Type B pancreatic cell (in vitro differentiated cells): ENCODE results near the gene SLC10A2. TPM values are rescaled to one million over a fixed set of nuclear protein-coding genes. Genes with fewer than 3 reads are reported as not detected.
"Not testable (repeated sequence)": the region's sequence is repeated elsewhere in the genome, so short reads cannot be mapped to it uniquely, and the experiment has no call there.

ENCODE experiments used
- DNase-seq: peaks from one replicate; pipeline ENCODE4 v3.0.0; 2021; ENCODE audit warnings: mixed read lengths; ENCODE audit not compliant: unreplicated experiment; ENCODE audit errors: extremely low spot score
- H3K27ac Mint-ChIP-seq: 2 replicates; pipeline ENCODE4 v1.8.0; 2021; ENCODE audit warnings: mild to moderate bottlenecking, mixed read lengths
- H3K27me3 Mint-ChIP-seq: 2 replicates; pipeline ENCODE4 v1.8.0; 2021; ENCODE audit warnings: mixed read lengths
- H3K36me3 Mint-ChIP-seq: 2 replicates; pipeline ENCODE4 v1.8.0; 2021; ENCODE audit warnings: mixed read lengths
- H3K4me1 Mint-ChIP-seq: one replicate; pipeline ENCODE4 v1.8.0; 2021; ENCODE audit warnings: mixed read lengths; ENCODE audit not compliant: unreplicated experiment
- H3K4me3 Mint-ChIP-seq: 2 replicates; pipeline ENCODE4 v1.8.0; 2021; ENCODE audit warnings: mild to moderate bottlenecking, mixed read lengths
- H3K9me3 Mint-ChIP-seq: 2 replicates; pipeline ENCODE4 v1.8.0; 2021; ENCODE audit warnings: mixed read lengths
- CTCF ChIP-seq: fragments of 200-600 bp; sonication (generic); conservative IDR thresholded peaks from 2 replicates; pipeline ENCODE4 v1.5.0; 2021; ENCODE audit warnings: antibody characterized with exemption, mild to moderate bottlenecking
- long read RNA-seq: library from polyadenylated mRNA; unstranded; transcript quantifications from one replicate; pipeline ENCODE4 v2.0.0, GENCODE V29; 2020
- total RNA-seq: library from RNA; stranded (reverse); gene quantifications from 2 replicates; pipeline ENCODE4 v1.2.1, GENCODE V29; 2021; ENCODE audit warnings: low replicate concordance

SLC10A2 gene
- 1.7 and 3.0 TPM in 2 replicates for total RNA-seq
- long read RNA-seq, transcript SLC10A2-201 (6 exons, 3,779 nt) = major isoform, 21 of 22 reads
- long read RNA-seq, partial matches to known transcripts = 0 of 22 reads
- long read RNA-seq, other reads (novel, unspliced or antisense) = 1 of 22 reads

- peaks cover 7% of the 10 kb centered on the region for H3K4me1 Mint-ChIP-seq
- no peak for DNase-seq
- no peaks in the 10 kb centered on the region for H3K9me3 Mint-ChIP-seq
- H3K27ac Mint-ChIP-seq = no peak within 1 kb of the TSS
- no peak for TF ChIP-seq CTCF
- H3K36me3 Mint-ChIP-seq = no peaks in the 10 kb centered on the region
- no peaks in the 10 kb centered on the region for H3K27me3 Mint-ChIP-seq
- no peak within 1 kb of the TSS for H3K4me3 Mint-ChIP-seq
Observed at GRCh38 chr13:103066079-103066780, at the start of gene SLC10A2. Gene SLC10A2 (minus strand): TSS chr13:103066417. CDS start chr13:103066249, 168 bp downstream.

GRCh38 chr13:103107580-103107979 is 41.4 kb upstream of the SLC10A2 start:
- Mint-ChIP-seq H3K4me1 (peaks cover 11% of the 10 kb centered on the region), H3K36me3 (no peaks in the 10 kb centered on the region), H3K4me3 (no peak overlapping the region), H3K27me3 (no peaks in the 10 kb centered on the region), H3K9me3 (peaks cover 9% of the 10 kb centered on the region), H3K27ac (peak overlapping the region; percentile 35)
- no peak for TF ChIP-seq CTCF
- DNase-seq = no peak

- Mint-ChIP-seq H3K27ac (no peak overlapping the region), H3K9me3 (peaks cover 18% of the 10 kb centered on the region), H3K27me3 (no peaks in the 10 kb centered on the region), H3K36me3 (no peaks in the 10 kb centered on the region), H3K4me1 (peaks cover 16% of the 10 kb centered on the region), H3K4me3 (no peak overlapping the region)
- no peak for DNase-seq
- no peak for TF ChIP-seq CTCF
Observed at GRCh38 chr13:103104340-103104739, 38.1 kb upstream of the SLC10A2 start.

GRCh38 chr13:103103456-103103855 is 37.2 kb upstream of the SLC10A2 start:
- not testable (repeated sequence) for H3K36me3 Mint-ChIP-seq, H3K27ac Mint-ChIP-seq

GRCh38 chr13:103102482-103102881 is 36.3 kb upstream of the SLC10A2 start:
- no peak overlapping the region for H3K4me3 Mint-ChIP-seq
- no peak for DNase-seq
- no peaks in the 10 kb centered on the region for H3K27me3 Mint-ChIP-seq
- no peak overlapping the region for H3K27ac Mint-ChIP-seq
- no peak for TF ChIP-seq CTCF
- H3K9me3 Mint-ChIP-seq = peaks cover 18% of the 10 kb centered on the region
- no peaks in the 10 kb centered on the region for H3K36me3 Mint-ChIP-seq
- peaks cover 16% of the 10 kb centered on the region for H3K4me1 Mint-ChIP-seq

More at GRCh38 chr13:103103456-103103855, 37.2 kb upstream of the SLC10A2 start:
- Mint-ChIP-seq H3K4me1 (peaks cover 16% of the 10 kb centered on the region), H3K9me3 (peaks cover 18% of the 10 kb centered on the region)
- not testable (repeated sequence) for H3K4me3 Mint-ChIP-seq, H3K27me3 Mint-ChIP-seq, DNase-seq

- Mint-ChIP-seq H3K4me3 (no peak overlapping the region), H3K27me3 (no peaks in the 10 kb centered on the region), H3K4me1 (peaks cover 16% of the 10 kb centered on the region), H3K36me3 (no peaks in the 10 kb centered on the region), H3K9me3 (peaks cover 18% of the 10 kb centered on the region), H3K27ac (no peak overlapping the region)
- DNase-seq = no peak
- TF ChIP-seq CTCF = no peak
Observed at GRCh38 chr13:103101901-103102300, 35.7 kb upstream of the SLC10A2 start.
